ENCODE measurements around the gene WNT3A. TPM values are rescaled to one million over a fixed set of nuclear protein-coding genes. Genes with fewer than 3 reads are reported as not detected.
A peak's percentile ranks its signal among the peaks of the same experiment; 100 is the strongest.

Gene WNT3A
- total and polyA plus RNA-seq, 9 of the 15 experiments (the other 6 are each of a cell fraction or from before 2014, with no cell fraction given) = not detected

DNA sequence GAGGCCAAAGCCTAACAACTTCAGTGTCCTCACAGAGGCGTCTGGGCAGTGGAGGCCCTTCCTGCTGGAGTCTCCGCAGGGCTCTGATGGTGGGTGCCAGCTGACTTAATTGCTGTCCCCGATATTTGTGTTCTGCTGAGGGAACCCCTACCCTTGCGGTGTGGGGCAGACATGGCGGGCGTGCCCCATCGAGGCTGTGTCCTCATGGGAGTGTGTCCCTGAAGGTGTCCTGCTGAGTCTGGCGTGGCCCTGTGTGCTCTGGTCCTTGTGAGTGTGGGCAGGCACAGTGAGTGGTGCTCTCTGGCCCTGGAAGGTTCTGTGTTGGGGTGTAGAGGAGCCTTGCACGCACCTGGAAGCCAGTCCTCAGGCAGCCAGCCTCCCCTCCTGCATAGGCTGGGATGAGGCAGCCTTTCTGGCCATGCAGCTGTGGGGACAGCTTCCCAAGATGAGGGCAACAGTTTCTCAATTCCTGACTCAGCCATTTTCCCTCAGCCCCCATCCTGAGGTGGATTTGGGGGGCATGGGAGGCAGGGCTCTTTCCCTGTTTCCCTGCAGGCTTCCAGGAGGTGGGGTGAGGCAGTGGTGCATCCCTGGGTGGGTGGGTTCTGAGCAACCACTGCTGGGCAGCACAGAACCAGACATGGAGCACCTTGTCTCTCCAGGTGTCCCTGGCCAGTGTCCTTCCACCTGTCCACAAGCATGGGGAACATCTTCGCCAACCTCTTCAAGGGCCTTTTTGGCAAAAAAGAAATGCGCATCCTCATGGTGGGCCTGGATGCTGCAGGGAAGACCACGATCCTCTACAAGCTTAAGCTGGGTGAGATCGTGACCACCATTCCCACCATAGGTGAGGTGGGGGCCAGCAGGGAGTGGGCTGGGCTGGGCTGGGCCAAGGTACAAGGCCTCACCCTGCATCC is 89.9 kb downstream of the WNT3A start:
- BruUV-seq (replicated peaks) = no TSS peak
- 92% methylated on average over 13 of the region's 13 CpGs for WGBS (ENCODE audit: insufficient coverage, low coverage, missing lambda C conversion rate)
- Histone ChIP-seq H3K4me2 (ENCODE audit: insufficient read depth, low read length) (no peak overlapping the region), H4K20me1 (replicated peaks; ENCODE audit: control insufficient read depth, insufficient read depth, low read length) (peaks cover 74% of the 10 kb centered on the region), H3K9me1 (ENCODE audit: control insufficient read depth, insufficient read depth, low read length) (peaks cover 3% of the 10 kb centered on the region), H2AFZ (ENCODE audit: low read depth, low read length) (no peak overlapping the region), H3K79me2 (ENCODE audit: control insufficient read depth, insufficient read depth, low read length) (peaks cover 77% of the 10 kb centered on the region), H3K36me3 (ENCODE audit: control insufficient read depth, insufficient read depth, low read length) (peaks cover 95% of the 10 kb centered on the region), H3K9ac (ENCODE audit: insufficient read depth in 1 of 2, low read depth in 2 of 2, low read length in 2 of 2) (no peak overlapping the region; a peak in 1 of 4 replicates), H3K4me3 (no peak overlapping the region), H3K4me1 (replicated peaks in 1 of 2; ENCODE audit: control insufficient read depth in 2 of 2, insufficient read depth in 2 of 2, low read length in 2 of 2) (peaks cover 4 to 32% of the 10 kb centered on the region in 2 experiments; a peak in 4 of 5 replicates), H3K27me3 (ENCODE audit: control insufficient read depth in 2 of 2, insufficient read depth in 2 of 2, low read length in 2 of 2) (no peaks in the 10 kb centered on the region), H3K27ac (ENCODE audit: extremely low read depth, low read depth, low read length) (no peak overlapping the region), H3K9me3 (replicated peaks; ENCODE audit: control insufficient read depth, insufficient read depth, low read depth, low read length) (peaks cover 15% of the 10 kb centered on the region)
- FAIRE-seq (no peak), DNase-seq (ENCODE audit: extremely low read depth in 1 of 4, low spot score in 3 of 4) (no peak), ATAC-seq (no peak)
- in situ Hi-C loops (cut with MboI) = no loop called here
- CTCF ChIA-PET (ENCODE audit: low intra/inter-chr PET ratio) = no interaction called here
- intact Hi-C loops (cut with micrococcal nuclease) = no loop called here
- POLR2A ChIA-PET = interaction anchor here (0.5 to 6.0 kb wide), 6 partner anchors 7 to 1575 kb away, joined by 3 to 92 read pairs (median 6); no protein-coding TSS in a partner anchor
- TF ChIP-seq ZNF589 (CRISPR knock-in tag; IDR thresholded peaks at IDR 0.05; ENCODE audit: low read depth) (no peak), ZNF23 (CRISPR knock-in tag; IDR thresholded peaks at IDR 0.05) (no peak), POLR2AphosphoS5 (IDR thresholded peaks at IDR 0.05; ENCODE audit: control insufficient read depth, insufficient read depth, low read depth, low read length) (0 out of 2 replicates have a peak, but pooled peaks have one; percentile 26), MAFG (tag; conservative IDR thresholded peaks at IDR 0.05) (peak; percentile 19; the same call in 1 of the 2 replicates), KDM5B (IDR thresholded peaks at IDR 0.05; ENCODE audit: insufficient replicate concordance, low read depth, low read length) (no peak), ZBTB17 (CRISPR knock-in tag; IDR thresholded peaks at IDR 0.05) (no peak), POLR2G (IDR thresholded peaks at IDR 0.05; ENCODE audit: low read depth, low read length) (peak; percentile 64), ZNF407 (IDR thresholded peaks at IDR 0.05; ENCODE audit: low read depth) (no peak), SIN3B (IDR thresholded peaks at IDR 0.05; ENCODE audit: low read depth) (no peak), JUNB (CRISPR knock-in tag; conservative IDR thresholded peaks at IDR 0.05) (no peak)
